ENCODE results near the gene XRCC5.

Gene XRCC5

GRCh38 chr2:216084547-216084946, 24.6 kb upstream of the XRCC5 start:
- DNase-seq (ENCODE audit: low read depth), result no peak

- no peak for DNase-seq (ENCODE audit: low read depth)
Measured at GRCh38 chr2:216086207-216086893, 22.8 kb upstream of the XRCC5 start.

- no peak for DNase-seq (ENCODE audit: low read depth)
Measured at GRCh38 chr2:216090369-216090786, 18.8 kb upstream of the XRCC5 start.

- DNase-seq (ENCODE audit: low read depth), result no peak
Measured at GRCh38 chr2:216092646-216093045, 16.5 kb upstream of the XRCC5 start.

- no peak for DNase-seq (ENCODE audit: low read depth)
Measured at GRCh38 chr2:216094701-216095100, 14.4 kb upstream of the XRCC5 start.

GRCh38 chr2:216098421-216099334, 10.5 kb upstream of the XRCC5 start:
- no peak for DNase-seq (ENCODE audit: low read depth)

- DNase-seq (ENCODE audit: low read depth), result no peak
Measured at GRCh38 chr2:216101109-216101508, 8.0 kb upstream of the XRCC5 start.

- no peak for DNase-seq (ENCODE audit: low read depth)
Measured at GRCh38 chr2:216103213-216103612, 5.9 kb upstream of the XRCC5 start.

GRCh38 chr2:216104691-216105090, 4.5 kb upstream of the XRCC5 start:
- DNase-seq (ENCODE audit: low read depth), result no peak

- DNase-seq (ENCODE audit: low read depth), result no peak
Measured at GRCh38 chr2:216107320-216107719, 1.8 kb upstream of the XRCC5 start.

GRCh38 chr2:216107760-216108159, 1.4 kb upstream of the XRCC5 start:
- DNase-seq (ENCODE audit: low read depth), result no peak

- no peak for DNase-seq (ENCODE audit: low read depth)
Measured at GRCh38 chr2:216108310-216108966, 710 bp upstream of the XRCC5 start.

- DNase-seq (ENCODE audit: low read depth), result no peak
Measured at GRCh38 chr2:216109962-216110614, 940 bp downstream of the XRCC5 start.

- no peak for DNase-seq (ENCODE audit: low read depth)
Measured at GRCh38 chr2:216110620-216111019, 1.5 kb downstream of the XRCC5 start.

GRCh38 chr2:216111122-216111521, 2.0 kb downstream of the XRCC5 start:
- no peak for DNase-seq (ENCODE audit: low read depth)

- DNase-seq (ENCODE audit: low read depth), result no peak
Measured at GRCh38 chr2:216112926-216113325, 3.8 kb downstream of the XRCC5 start.

- DNase-seq (ENCODE audit: low read depth), result no peak
Measured at GRCh38 chr2:216113572-216113971, 4.4 kb downstream of the XRCC5 start.

GRCh38 chr2:216114382-216114713, 5.2 kb downstream of the XRCC5 start:
- DNase-seq (ENCODE audit: low read depth), result no peak

GRCh38 chr2:216114714-216115531, 5.8 kb downstream of the XRCC5 start:
- peak; percentile 91 for DNase-seq (ENCODE audit: low read depth)

GRCh38 chr2:216116418-216116817, 7.3 kb downstream of the XRCC5 start:
- DNase-seq (ENCODE audit: low read depth), result no peak

- DNase-seq (ENCODE audit: low read depth), result no peak
Measured at GRCh38 chr2:216117561-216118340, 8.6 kb downstream of the XRCC5 start.
